Measurements from ENCODE around the gene DUSP2. TPM values are rescaled to one million over a fixed set of nuclear protein-coding genes. Genes with fewer than 3 reads are reported as not detected.
A peak's percentile ranks its signal among the peaks of the same experiment; 100 is the strongest.

Gene DUSP2
- total RNA-seq, 2 donors from 2014 or later = 6.0 to 9.2 TPM

- peak; percentile 5 to 16 (median 7) for DNase-seq
- peak overlapping the region in 1 of 4 donors; percentile 17 for H3K27ac ChIP-seq
- WGBS, 2 donors = 66 to 68% methylated on average over 9 to 11 of the region's 11 CpGs
- no peak overlapping the region for H3K4me3 ChIP-seq
- H3K27me3 ChIP-seq = no peaks in the 10 kb centered on the region
- no peaks in the 10 kb centered on the region for H3K4me1 ChIP-seq
- H3K36me3 ChIP-seq (replicated peaks in 1 of 2; ENCODE audit: insufficient read depth in 1 of 2, low read depth in 2 of 2) = no peaks in the 10 kb centered on the region
- TF ChIP-seq CTCF (IDR thresholded peaks at IDR 0.05) (no peak), POLR2A (IDR thresholded peaks at IDR 0.05) (no peak)
- H3K9me3 ChIP-seq = no peaks in the 10 kb centered on the region
- ATAC-seq = no peak
- intact Hi-C loops (cut with DNase I) = no loop called here
Observed at GRCh38 chr2:96098900-96099590, 46.2 kb downstream of the DUSP2 start.

- intact Hi-C loops (cut with DNase I) = no loop called here
- no peak for TF ChIP-seq CTCF (IDR thresholded peaks at IDR 0.05)
- no peak for TF ChIP-seq POLR2A (IDR thresholded peaks at IDR 0.05)
- DNase-seq (peak in 2 of 4 donors; percentile 2 to 6), ATAC-seq (no peak)
- Histone ChIP-seq H3K4me3 (no peak overlapping the region), H3K36me3 (replicated peaks in 1 of 2; ENCODE audit: insufficient read depth in 1 of 2, low read depth in 2 of 2) (no peaks in the 10 kb centered on the region), H3K27ac (peak overlapping the region in 1 of 4 donors; percentile 17), H3K4me1 (no peaks in the 10 kb centered on the region), H3K27me3 (no peaks in the 10 kb centered on the region), H3K9me3 (no peaks in the 10 kb centered on the region)
- 60 to 64% methylated on average over 7 of the region's 7 CpGs for WGBS, 2 donors
Observed at GRCh38 chr2:96097951-96098823, 47.1 kb downstream of the DUSP2 start.

DNA sequence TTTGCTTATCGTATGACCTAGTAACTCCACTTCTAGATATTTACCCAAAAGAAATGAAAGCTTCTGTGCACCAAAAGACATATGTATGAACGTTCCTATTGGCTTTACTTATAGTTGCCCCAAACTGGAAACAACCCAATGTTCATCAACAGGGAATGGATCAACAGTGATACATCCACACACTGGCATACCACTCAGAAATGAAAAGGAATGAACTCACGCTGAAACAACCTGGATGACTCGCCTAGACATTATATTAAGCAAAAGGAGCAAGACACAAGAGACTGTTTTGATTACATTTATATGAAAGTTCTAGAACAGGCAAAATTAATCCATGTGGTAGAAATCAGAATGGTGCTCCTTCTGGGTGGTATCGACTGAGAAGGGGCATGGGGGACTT lies 47.8 kb downstream of the DUSP2 start:
- no peaks in the 10 kb centered on the region for H3K4me1 ChIP-seq
- ATAC-seq (no peak), DNase-seq (no peak)
- H3K9me3 ChIP-seq = no peaks in the 10 kb centered on the region
- intact Hi-C loops (cut with DNase I) = no loop called here
- H3K27me3 ChIP-seq = no peaks in the 10 kb centered on the region
- TF ChIP-seq POLR2A (IDR thresholded peaks at IDR 0.05) (no peak), CTCF (IDR thresholded peaks at IDR 0.05) (no peak)
- H3K27ac ChIP-seq = no peak overlapping the region
- 71 to 81% methylated on average over 5 of the region's 5 CpGs for WGBS, 2 donors
- no peak overlapping the region for H3K4me3 ChIP-seq
- no peaks in the 10 kb centered on the region for H3K36me3 ChIP-seq (replicated peaks in 1 of 2; ENCODE audit: insufficient read depth in 1 of 2, low read depth in 2 of 2)

DNA sequence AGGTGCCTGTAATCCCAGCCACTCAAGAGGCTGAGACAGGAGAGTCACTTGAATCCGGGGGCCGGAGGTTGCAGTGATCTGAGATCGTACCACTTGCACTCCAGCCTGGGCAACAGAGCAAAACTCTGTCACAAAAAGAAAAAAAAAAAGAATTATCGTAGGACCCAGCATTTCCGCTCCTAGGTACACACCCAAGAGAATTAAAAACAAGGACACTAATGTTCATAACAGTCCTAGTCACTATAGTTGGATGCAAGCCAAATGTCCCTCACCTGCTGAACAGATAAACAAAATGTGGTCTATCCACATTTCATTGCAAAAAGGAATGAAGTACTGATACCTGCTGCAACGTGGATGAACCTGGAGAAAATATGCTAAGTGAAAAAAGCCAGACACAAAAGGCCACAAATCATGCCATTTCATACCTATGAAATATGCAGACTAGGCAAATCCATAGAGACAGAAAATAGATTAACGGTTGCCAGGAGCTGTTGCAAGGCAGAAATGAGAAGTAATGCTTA lies 50.1 kb downstream of the DUSP2 start:
- H3K4me3 ChIP-seq = no peak overlapping the region
- DNase-seq (no peak), ATAC-seq (no peak)
- intact Hi-C loops (cut with DNase I) = no loop called here
- no peaks in the 10 kb centered on the region for H3K9me3 ChIP-seq
- WGBS, 2 donors = 55 to 75% methylated on average over 6 to 7 of the region's 7 CpGs
- peaks cover 19% of the 10 kb centered on the region for H3K4me1 ChIP-seq
- no peak for TF ChIP-seq POLR2A (IDR thresholded peaks at IDR 0.05)
- no peak for TF ChIP-seq CTCF (IDR thresholded peaks at IDR 0.05)
- H3K27me3 ChIP-seq = no peaks in the 10 kb centered on the region
- no peaks in the 10 kb centered on the region for H3K36me3 ChIP-seq (replicated peaks in 1 of 2; ENCODE audit: insufficient read depth in 1 of 2, low read depth in 2 of 2)
- H3K27ac ChIP-seq = no peak overlapping the region

Data from body of pancreas (tissue), 4 donors.